Mucosa of descending colon (tissue), 3 donors: ENCODE data around the gene OGDHL. TPM values are rescaled to one million over a fixed set of nuclear protein-coding genes. Genes with fewer than 3 reads are reported as not detected.
"Not testable (repeated sequence)": the region's sequence is repeated elsewhere in the genome, so short reads cannot be mapped to it uniquely, and the experiment has no call there.

Experiments
- ATAC-seq: fragments of 200-7000 bp; cut with Tn5 transposase; one replicate; pipeline ENCODE4 v1.9.1; 2020; ENCODE audit warnings: mild to moderate bottlenecking, moderate library complexity
- DNase-seq, 3 donors: peaks; one replicate each; pipeline ENCODE4 v3.0.0-alpha.2; 2020
- H3K36me3 ChIP-seq: fragments of 200-600 bp; one replicate; pipeline ENCODE4 v1.8.0; 2021; ENCODE audit warnings: low read depth, mild to moderate bottlenecking
- H3K4me1 ChIP-seq: fragments of 200-600 bp; one replicate; pipeline ENCODE4 v1.8.0; 2021; ENCODE audit warnings: low read depth, mild to moderate bottlenecking
- H3K4me3 ChIP-seq: fragments of 200-600 bp; one replicate; pipeline ENCODE4 v1.8.0; 2021; ENCODE audit warnings: mild to moderate bottlenecking
- H3K9me3 ChIP-seq: fragments of 200-600 bp; one replicate; pipeline ENCODE4 v1.8.0; 2021; ENCODE audit warnings: mild to moderate bottlenecking
- CTCF ChIP-seq: fragments of 200-600 bp; IDR thresholded peaks from one replicate; pipeline ENCODE4 v1.8.0; 2022; ENCODE audit warnings: antibody characterized with exemption, mild to moderate bottlenecking
- intact Hi-C, 2 donors: fragments of 100-400 bp; cut with DNase I in 1 of 2; cut with micrococcal nuclease in 1 of 2; formaldehyde crosslinking; loops; one replicate each; pipeline versions ENCODE4 v1.11.0 to v1.11.1; 2022; cut with DNase I, micrococcal nuclease
- total RNA-seq, 3 donors: library from RNA; stranded (reverse); fragmentation: NEBNext Ultra II Directional in 2 of 3; extraction: Animal tissue kit (Norgen Biotek cat#: 25700) in 2 of 3; gene quantifications; one replicate each; pipeline versions ENCODE4 v1.2.1 to v1.2.4, GENCODE V29; 2021 to 2023
- donor health status: DM: no; HTN: no; CAD: no; lungs with moderate emphysema.
- donor health status: DM: no; HTN: no; CAD: no.
- donor health status: DM: no; HTN: yes; CAD: no.

OGDHL gene
- total RNA-seq, 3 donors from 2014 or later = 1.9 to 2.6 (median 2.5) TPM

- DNase-seq (no peak), ATAC-seq (no peak)
- TF ChIP-seq CTCF = no peak
- no peaks in the 10 kb centered on the region for H3K4me1 ChIP-seq
- peaks cover 3% of the 10 kb centered on the region for H3K9me3 ChIP-seq
- intact Hi-C loops = no loop called here
- H3K4me3 ChIP-seq = no peak overlapping the region
- no peaks in the 10 kb centered on the region for H3K36me3 ChIP-seq
These were observed 35.5 kb downstream of the OGDHL start for GRCh38 chr10:49726593-49726992.

GRCh38 chr10:49715157-49715556 lies 47.0 kb downstream of the OGDHL start:
- intact Hi-C loops, ATAC-seq, H3K4me3 ChIP-seq, DNase-seq, H3K36me3 ChIP-seq, H3K4me1 ChIP-seq, H3K9me3 ChIP-seq: not testable (repeated sequence)

GRCh38 chr10:49713266-49713665 lies 48.9 kb downstream of the OGDHL start:
- DNase-seq (no peak), ATAC-seq (no peak)
- no peak for TF ChIP-seq CTCF
- no peak overlapping the region for H3K4me3 ChIP-seq
- intact Hi-C loops = no loop called here
- no peaks in the 10 kb centered on the region for H3K9me3 ChIP-seq
- H3K4me1 ChIP-seq = no peaks in the 10 kb centered on the region
- H3K36me3 ChIP-seq = no peaks in the 10 kb centered on the region

- Histone ChIP-seq H3K4me3 (no peak overlapping the region), H3K36me3 (no peaks in the 10 kb centered on the region), H3K9me3 (no peaks in the 10 kb centered on the region), H3K4me1 (no peaks in the 10 kb centered on the region)
- ATAC-seq = no peak
- TF ChIP-seq CTCF = no peak
- no peak for DNase-seq
- intact Hi-C loops = no loop called here
These were observed 50.6 kb downstream of the OGDHL start for GRCh38 chr10:49711481-49711880.

GRCh38 chr10:49710966-49711365 lies 51.2 kb downstream of the OGDHL start:
- Histone ChIP-seq H3K4me1 (no peaks in the 10 kb centered on the region), H3K36me3 (no peaks in the 10 kb centered on the region), H3K9me3 (no peaks in the 10 kb centered on the region), H3K4me3 (no peak overlapping the region)
- ATAC-seq = no peak
- TF ChIP-seq CTCF = no peak
- DNase-seq = no peak
- intact Hi-C loops = no loop called here

- H3K9me3 ChIP-seq = no peaks in the 10 kb centered on the region
- TF ChIP-seq CTCF = no peak
- intact Hi-C loops = no loop called here
- no peaks in the 10 kb centered on the region for H3K36me3 ChIP-seq
- DNase-seq (no peak), ATAC-seq (no peak)
- no peaks in the 10 kb centered on the region for H3K4me1 ChIP-seq
- H3K4me3 ChIP-seq = no peak overlapping the region
These were observed 52.2 kb downstream of the OGDHL start for GRCh38 chr10:49709934-49710333.
